Stimulated activated CD4-positive, alpha-beta T cell treated with anti-CD3 and anti-CD28 coated beads, Interleukin-15, amount 100 ng/mL, for 48 hours (primary cell): ENCODE results near the gene MAST4.

ENCODE experiments used
- DNase-seq, 2 donors: peaks; one replicate each; pipeline ENCODE4 v3.0.0-alpha.2; 2020; ENCODE audit warnings: low read depth in 2 of 2

MAST4 gene

DNA sequence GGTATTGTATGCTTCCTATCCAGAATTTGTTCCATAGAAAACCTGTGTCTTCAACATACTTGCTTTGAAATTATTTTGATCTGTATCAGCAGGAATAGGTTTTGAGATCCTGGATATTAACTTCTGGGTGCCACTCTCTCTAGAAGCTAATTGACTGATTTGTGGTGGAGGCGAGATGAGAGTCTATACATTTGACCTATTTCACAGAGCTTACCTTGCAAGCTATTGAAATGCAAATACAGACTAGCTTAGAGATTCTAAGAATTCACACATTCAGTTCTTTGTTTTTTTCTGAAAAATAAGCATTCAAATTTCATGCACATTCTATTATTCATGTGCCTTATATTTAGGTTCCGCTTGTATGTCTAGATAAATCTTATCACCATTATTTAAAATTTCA lies 246.3 kb downstream of the MAST4 start:
- no peak for DNase-seq

DNA sequence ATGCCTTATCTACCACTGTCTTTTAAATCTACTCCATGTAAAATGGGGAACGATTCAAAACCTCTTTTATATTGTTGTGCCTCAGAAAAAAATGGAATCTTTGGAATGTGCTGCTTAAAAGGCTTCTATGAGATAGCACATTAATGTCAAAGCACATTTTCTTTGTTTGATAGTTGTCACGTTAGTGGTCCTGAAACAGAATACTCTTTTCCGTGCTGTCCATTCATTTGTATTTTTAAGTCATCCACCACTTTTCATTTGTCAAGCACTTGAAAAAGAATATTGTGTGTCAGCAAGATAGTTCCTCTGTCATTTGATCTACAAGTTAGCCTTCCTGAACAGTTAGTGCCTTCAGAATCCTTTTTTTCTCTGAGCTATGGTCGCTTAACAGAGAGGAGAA lies 246.9 kb downstream of the MAST4 start:
- DNase-seq, result no peak

DNA sequence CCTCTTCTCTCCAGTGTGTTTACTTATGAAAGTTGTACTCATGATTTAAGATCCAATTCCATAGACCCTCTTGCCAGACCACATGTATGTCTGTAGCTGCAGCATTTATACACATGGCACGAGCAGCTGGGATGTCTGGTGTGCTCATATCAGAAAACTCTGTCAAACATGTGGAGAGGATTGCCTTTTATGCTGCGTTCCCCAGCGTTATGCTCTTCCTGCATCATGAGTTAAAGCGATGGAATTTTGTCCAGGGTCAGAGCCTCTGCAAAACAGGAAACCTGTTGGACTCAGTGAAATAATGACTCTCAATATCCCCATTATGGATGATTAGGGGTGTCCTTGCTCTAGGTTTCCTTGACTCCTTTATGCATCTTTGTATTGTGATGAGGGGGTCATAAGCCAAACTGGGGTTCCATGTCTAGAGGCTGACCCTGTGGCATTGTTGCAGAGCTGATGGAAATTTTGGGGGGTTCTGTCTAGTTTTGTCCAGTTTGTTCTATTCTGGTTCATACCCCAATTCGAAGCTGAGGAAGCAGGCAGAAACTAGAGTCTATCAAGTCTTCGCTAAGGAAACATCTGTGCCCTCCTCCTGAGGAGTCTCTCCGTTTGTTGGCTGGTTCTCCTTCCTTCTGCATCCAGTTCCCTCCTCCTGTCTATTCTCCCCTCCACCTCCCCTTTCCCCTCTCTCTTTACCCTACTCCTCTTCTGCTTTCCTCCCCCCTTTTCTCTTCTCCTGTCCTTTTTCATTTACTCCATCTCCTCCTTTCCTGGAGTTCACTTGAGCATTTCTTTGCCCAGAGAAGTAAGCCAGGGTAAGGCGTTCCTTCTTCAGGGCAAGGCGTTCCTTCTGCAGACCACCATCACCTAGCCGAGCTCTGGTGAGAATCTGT lies 252.8 kb downstream of the MAST4 start:
- no peak for DNase-seq

DNA sequence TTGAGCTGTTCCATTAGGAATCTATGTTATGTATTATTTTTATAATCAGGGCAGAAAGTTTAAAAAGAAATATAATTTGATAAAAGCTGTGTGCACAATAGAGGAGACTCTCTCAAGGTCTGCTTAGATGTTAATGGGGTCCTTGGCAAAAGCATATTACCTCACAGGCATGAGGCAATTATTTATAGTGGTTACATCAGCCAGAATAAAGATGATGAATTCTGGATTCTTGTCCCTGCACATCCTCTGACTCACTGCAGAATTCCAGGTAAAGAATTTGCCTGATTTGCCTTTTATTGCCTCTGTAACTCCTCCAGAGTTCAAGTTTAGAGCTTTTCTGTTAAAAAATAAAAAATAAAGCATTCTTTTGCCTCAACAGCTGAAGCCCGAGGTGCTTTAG lies 253.6 kb downstream of the MAST4 start:
- no peak for DNase-seq

DNA sequence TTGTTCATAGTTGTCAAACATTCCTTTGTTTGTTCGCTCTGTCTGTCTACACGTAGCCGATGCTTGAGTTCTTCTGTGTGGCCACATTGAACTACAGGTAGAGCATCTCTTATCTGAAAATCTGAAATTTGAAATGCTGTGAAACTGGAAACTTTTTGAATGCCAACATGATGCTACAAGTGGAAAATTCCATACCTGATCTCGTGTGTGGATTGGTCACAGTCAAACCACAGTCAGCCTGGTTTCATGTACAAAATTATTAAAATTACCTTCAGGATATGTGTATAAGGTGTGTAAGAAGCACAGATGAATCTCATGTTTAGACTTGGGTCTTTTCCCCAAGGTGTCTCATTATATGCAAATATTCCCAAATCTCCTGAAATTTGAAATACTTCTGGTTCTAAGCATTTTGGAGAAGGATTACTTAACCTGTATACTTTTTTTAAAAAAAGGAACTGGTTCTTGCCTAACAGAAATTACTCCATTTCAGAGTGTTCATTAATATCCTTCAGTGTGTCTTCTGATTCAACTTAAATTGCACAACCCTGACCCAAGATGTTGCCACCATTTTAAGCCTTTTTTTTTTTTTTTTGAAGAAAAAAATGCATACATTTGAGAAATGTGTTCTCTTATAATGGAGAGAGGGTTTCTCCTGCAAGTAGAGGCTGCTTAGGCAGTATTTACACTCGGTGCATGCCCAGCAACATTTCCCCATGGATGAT lies 254.3 kb downstream of the MAST4 start:
- no peak for DNase-seq

DNA sequence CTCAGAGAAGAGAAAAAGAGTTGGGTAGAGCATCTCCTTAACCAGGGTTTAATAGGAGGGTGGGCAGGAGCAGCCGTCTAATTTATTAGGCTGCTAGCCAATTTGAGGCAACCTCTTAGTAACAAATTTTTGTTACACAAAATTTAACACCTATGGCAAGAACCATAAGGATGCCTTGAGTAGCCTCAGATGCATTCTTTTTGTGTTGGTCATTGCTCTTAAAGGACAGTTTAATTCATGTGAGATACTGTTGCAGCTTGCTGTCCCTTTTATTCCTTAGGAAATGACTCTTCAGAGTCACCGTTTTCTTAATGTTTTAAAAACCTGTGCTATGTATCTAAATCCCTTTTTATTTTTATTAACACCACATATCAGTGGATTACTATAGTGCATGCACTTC lies 255.1 kb downstream of the MAST4 start:
- DNase-seq, result no peak

DNA sequence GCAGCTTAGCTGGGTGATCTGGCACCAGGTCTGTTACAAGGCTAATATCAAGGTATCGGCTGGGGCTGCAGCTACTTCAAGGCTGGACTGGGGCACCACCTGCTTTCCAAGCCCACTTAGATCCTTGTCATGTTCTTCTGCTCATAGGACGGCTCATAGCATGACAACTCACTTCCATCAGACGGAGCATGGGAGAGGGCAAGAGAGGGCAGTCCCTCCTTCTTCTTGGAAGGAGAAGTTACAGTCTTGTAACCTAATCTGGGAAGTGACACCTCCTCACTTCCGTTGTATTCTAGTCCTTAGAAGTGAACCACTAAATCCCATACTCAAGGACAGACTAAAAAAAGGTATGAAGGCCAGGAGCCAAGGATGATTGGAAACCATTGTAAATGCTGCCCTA lies 258.2 kb downstream of the MAST4 start:
- no peak for DNase-seq

DNA sequence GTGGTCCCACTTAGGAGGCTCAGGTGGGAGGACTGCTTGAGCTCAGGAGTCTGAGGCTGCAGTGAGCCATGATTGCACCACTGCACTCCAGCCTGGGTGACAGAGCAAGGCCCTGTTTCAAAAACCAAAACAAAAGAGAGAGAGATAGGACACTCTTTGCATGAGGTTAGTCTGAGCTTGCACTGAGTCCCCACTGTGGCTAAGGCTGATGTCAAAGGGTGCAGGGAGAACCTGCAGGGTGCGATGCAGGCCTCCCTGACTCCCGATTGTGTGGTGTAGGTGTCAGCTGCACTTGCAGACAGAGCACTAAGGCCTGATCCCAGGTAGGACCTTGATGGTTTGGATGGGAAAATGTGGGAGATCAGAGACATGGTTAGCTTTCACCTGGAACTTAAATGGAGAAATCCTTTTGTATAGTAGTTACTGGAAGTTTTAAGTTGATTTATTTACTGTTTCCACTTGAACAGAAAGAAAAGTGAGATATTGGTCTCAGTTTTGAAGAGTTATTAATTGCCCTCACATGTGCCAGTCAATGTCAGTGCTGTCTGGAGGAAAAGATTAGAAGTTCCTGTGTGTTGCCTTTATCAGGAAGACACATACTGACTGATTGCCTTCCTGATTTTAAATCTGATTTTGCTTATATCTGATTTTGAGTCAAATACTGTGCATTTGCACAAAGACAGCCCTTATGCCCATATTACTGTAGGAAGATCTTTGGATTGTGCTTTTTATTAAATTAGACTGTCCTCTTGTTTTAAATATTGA lies 260.0 kb downstream of the MAST4 start:
- no peak for DNase-seq

DNA sequence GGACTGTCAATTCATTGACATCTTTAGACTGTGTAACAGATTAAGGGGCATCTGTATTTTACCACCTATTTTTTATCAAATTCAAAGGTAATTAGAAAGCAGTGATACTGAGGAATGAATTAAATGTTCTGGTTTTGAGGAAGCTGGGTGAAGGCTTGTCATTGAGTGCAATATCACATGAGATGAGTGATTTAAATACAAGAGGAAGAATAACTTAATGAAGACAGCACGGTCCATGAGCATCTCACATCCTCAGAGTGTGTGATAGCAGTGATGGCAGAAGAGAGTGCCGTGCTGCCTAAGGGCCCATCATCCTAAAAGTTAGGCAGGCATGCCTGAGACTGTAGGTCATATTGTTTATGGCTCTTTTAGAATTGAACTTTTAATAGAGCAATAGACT lies 263.3 kb downstream of the MAST4 start:
- DNase-seq, result no peak

DNA sequence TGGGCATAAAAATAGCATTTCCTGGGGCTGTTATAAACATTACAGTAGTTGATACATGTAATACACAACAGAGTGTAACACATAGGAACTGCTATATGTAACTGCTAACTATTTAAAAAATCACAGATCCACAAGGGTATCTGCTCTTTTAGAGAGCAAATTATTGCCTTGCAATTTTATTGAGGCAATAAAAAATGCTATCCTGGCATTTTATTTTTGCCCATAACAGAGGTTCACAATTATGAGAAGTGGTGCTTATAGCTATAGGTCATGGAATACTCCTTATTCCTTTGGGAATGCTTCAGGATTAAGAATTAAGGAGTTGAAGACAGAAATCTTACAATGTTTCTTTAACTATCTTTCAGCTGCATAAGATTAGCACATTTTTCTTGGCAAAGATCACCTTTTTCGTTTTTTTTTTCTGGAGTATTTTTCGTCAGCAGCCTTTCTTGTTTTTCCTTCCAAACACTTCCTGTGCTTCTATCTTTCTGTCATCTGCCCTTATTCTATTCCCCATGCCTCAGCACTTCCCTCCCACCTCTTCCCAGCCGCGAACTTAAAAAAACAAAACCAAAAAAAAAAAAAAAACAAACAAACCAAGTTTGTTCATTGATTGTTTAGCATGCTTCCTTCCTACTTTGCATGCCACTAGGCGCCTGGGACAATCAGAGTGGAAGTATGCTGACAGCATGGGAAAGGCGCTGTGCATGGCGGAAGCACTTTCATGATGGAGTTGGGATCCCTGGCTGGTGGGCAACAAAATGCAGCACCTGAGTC lies 264.2 kb downstream of the MAST4 start:
- no peak for DNase-seq

DNA sequence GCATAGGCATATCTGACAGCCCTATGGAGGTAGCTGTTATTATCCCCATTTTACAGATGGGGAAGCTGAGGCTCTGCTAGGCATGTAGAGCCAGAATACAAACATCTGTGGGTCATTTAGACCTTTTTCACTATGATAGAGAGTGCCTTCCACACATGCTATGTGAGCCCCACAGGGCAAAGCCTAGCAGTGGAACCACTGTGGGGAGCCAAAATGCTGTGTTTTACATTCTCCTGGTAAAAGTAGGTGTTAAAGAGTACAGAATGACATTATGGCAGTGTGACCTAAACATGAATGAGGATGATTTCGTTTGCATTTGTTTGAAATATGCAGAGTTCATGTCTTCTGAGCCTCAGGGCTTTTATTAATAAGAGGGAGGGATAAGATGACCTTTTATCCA lies 265.2 kb downstream of the MAST4 start:
- DNase-seq, result no peak

DNA sequence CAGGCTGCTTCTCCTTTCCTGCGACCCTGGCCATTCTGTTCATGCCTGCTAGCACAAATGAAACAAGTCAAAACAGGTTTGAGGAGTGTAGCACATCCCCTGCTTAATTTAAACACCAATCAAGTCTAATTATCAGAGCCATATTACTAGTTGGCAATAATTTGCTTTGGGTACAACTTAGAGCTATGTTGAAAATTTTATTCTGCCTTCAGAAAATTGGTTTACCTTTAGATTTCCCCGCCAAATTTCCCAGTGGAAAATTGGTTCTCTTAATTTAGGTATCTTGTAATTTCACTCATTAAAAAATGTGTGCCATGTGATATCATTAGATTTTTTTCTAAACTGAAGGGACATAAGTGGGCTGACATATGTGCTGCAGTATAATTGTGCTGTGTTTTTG lies 265.8 kb downstream of the MAST4 start:
- DNase-seq, result no peak

DNA sequence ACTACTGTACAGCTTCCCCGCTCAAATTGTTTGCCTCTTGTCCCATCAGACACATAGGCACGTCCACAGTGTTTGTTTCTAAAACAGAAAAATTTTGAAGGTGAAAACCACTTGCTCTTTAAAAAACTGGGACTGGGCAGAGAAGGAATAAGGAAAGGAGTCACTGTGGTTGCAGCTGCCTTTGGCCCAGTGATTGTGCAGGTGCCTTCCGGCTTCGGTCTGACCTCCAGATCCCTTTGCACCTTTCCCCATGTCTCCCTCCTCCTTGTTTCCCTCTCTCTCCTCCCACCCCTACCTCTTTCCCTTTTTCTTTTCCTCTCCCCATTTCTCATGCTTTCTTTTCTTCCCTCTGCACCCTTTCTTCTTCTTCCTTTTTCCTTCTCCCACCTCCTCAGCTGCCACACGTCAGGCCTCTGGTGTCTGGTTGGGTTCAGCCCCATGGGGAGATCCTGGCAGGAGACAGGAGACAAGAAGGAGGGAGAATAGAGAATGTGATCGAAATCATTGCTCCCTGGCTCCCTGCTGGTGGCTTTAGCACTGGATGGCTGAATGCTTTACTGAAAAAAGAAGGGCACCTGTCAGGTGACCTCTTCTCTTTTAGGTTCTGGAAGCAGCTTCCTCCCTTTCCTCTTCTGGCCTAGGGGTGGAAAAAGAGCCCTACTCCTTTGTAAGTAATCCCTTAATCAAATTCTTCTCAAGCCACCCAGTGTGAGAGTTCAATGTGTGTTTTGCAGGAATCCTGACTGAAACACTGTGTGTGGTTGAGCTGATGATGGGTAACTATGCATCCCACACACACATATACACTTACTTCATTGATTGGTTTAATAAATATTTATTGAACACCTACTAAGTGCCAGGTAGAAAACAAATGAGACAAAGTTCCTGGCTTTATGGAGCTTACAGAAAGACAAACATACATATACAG lies 267.3 kb downstream of the MAST4 start:
- DNase-seq, result no peak

DNA sequence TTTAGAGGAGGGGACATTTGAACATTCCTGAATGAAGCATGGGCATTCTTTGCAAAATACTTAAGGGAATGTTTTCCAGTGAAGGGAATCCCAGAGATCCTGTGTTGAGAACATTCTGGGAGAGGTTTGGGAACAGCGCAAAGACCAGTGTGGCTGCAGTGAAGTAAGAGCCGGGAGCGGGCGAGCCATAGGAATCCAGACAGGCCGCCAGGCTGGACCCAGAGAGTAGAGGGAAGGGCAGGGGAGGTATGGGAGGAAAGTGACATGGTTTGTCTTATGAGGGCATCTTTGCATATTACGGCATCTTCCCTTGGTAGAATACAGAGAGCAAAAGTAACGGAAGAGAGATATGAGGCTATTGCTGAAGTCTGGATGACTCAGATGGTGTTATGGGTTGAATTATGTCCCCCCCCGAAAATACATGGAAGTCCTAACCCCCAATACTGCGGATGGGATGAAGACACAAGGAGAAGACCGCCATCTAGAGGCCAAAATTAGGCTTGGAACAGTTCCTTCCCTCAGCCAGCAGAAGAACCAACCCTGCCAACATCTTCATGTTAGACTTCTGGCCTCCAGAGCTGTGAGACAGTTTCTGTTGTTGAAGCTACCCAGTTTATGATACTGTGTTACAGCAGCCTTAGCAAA lies 268.2 kb downstream of the MAST4 start:
- no peak for DNase-seq

DNA sequence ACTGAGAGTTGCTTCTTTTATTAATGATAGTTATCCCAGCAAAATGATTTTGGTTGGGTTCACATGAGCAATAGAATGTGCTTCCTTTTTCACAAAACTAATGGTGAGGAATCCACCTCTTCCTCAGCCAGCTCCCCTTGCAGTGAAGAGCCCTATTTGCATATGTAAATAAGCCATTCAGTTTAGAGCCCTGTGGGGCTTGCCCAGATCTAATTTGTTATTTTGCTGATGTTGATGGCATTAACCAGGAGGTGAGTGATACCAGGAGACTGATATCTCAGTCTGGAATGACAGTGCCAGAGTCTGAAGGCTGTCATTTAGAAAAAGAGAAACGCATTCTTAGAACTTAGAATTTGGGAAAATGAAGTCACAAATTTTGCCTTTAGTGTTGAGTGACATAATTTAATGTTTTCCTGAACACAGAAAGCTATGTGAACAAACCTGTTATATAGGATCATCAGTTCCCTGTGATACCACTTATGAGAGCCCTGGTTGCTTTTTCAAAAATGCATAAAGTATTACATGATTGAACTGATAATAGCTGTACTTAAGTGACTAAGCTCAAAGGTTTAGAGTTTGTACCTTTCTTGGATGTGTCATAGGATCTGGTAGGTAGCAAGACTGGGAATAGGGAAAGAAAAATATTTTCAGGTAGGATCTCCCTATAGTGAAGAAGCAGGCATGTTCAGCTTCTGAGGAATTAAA lies 271.6 kb downstream of the MAST4 start:
- DNase-seq, result no peak

DNA sequence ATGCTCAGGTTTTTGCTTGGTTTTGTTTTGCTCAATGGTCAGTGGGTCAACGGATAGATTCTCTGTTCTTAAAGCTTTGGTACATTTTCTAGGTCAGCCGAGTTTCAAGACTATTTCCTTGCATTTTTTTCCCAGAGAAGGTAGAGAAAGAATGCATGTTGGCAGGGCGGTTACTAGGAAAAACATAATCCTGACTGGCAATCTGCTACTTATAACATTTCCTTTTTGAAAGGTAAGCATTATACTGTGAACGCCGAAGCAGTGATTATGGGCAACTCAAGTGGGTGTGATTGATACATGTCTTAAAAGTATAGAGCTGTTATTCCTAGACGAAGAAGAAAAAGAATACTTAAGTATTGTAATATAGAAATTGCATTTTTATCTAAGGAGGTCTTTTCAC lies 273.2 kb downstream of the MAST4 start:
- no peak for DNase-seq

DNA sequence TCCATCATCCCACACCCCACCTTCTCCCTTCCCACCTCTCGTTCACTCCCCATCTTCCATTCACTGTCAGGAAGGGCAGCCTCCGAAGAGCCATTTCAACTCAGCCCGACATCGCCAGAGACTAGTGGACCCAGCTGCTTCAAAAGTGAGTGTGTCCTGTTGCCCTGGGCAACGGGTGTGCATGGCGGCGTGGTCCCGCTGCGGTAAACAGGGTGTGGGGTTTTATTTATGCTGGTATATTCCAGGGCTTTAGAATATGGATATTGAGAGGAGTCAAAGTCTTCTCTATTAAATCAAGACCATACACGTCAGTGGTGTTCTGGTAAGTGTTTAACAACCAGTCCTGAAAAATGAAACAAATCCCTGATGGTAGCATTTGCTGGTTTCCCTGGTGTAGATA lies 274.5 kb downstream of the MAST4 start:
- no peak for DNase-seq

DNA sequence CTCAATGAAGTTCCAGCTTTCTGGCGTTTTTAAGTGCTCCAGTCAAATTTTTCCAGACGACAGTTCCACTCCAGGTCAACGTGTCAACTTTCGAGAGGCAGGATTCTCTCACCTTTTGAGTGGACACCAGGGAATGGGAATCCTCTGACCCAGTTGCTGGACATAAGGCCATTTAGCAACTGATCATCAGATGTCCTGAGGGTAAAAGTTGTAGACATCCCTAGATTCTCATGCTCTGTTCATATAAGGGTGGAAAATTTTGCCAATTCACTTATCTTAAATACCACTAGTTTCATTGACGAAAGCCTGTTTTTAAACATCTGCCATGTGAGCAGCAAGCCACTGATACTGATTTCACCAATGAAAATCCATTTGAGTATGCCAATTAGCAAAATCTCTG lies 275.5 kb downstream of the MAST4 start:
- DNase-seq, result no peak

DNA sequence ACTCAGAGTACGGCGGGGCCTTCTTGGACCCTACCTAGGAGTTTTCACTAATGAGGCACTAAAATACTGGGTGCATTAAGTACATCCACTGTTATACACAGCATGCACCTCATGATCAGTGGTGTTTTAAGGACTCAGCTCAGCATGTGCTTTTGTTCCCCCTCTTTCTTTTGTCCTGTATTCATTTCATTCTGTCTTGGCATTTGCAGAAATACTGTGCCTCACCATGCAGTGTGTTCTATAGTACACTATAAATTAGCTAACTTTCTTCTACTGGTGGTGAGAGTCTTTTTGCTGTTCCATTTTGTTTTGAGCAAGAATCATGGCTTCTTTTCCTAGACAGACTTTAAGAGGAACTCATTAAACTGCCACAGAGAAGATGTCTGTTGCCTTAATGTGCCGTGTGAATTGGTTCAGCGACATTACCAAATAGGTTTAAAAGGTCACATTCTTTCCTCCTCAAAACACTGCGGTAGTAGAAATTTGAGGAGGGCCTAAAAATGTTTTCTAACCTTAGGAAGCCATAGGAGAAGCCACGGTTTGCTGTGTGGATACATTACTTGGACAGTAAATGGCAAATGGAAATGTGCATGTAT lies 276.6 kb downstream of the MAST4 start:
- no peak for DNase-seq
